ENCODE measurements around the gene CUL4A.

CUL4A gene

GRCh38 chr13:113207460-113207859 is 2.0 kb upstream of the CUL4A start:
- peak overlapping the region; percentile 65 for H3K4me3 ChIP-seq (ENCODE audit: low read depth, low read length)
- TF ChIP-seq CTCF (IDR thresholded peaks at IDR 0.05; ENCODE audit: control insufficient read depth, extremely low read depth, insufficient read depth) = no peak
- no peak for DNase-seq (ENCODE audit: low read depth)

- no peak for DNase-seq (ENCODE audit: low read depth)
- no peak for TF ChIP-seq CTCF (IDR thresholded peaks at IDR 0.05; ENCODE audit: control insufficient read depth, extremely low read depth, insufficient read depth)
- peak overlapping the region; percentile 65 for H3K4me3 ChIP-seq (ENCODE audit: low read depth, low read length)
Measured at GRCh38 chr13:113207890-113208420, 1.5 kb upstream of the CUL4A start.

DNA sequence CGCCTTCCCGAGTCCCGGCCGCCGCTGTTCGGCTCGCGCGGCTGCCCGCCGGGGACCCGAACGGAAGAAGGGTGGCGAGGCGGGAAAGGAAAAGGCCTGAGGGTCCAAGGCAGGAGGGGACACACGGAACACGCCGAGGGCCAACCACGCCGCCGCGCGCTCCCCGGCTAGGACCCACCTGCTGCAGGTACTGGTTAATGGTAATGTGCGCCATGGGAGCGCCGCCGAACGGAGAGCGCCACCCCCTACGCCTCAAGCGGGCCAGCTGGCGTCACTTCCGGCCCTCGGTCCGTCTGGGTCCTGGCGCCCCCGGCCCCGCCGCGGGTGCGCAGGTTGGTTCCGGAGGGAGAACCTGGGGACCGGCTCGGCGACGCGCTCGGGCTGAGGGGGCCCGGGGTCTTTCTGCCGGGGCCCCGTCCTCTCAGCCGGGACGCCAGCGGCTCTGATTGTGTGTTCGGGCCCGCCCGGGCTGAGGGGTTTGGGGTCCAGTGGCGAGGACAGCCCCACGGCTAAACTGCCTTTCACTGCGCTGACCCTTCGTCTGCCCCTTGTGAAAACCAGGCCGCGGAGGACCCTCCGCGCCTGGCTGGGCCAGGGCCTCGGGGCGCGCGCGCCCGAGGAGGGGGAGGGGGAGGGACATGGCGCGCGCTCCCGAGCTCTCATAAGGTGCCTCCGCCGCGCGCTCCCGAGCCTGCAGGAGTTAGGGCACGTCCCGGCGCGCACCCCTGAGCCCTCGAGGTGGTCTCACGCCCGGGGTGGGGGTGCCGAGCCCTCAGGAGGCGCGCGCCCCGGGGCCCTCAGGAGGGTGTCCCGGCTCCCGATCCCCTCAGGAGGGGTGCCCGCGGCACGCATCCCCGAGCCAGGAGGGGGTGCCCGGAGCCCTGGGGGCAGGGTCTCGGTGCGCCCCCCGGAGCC is 735 bp upstream of the CUL4A start, which contains the start of gene PCID2:
Gene PCID2 (minus strand): TSS at position 249 of the 915 bp plus-strand sequence. CDS start 35 bp downstream, at position 214.
- TF ChIP-seq CTCF (IDR thresholded peaks at IDR 0.05; ENCODE audit: control insufficient read depth, extremely low read depth, insufficient read depth) = no peak
- H3K4me3 ChIP-seq (ENCODE audit: low read depth, low read length) = peak within 1 kb of the TSS; percentile 65
- DNase-seq (ENCODE audit: low read depth) = peak; percentile 62

GRCh38 chr13:113209759-113210421 is 477 bp downstream of the CUL4A start:
- H3K4me3 ChIP-seq (ENCODE audit: low read depth, low read length) = peak overlapping the region; percentile 65

DNA sequence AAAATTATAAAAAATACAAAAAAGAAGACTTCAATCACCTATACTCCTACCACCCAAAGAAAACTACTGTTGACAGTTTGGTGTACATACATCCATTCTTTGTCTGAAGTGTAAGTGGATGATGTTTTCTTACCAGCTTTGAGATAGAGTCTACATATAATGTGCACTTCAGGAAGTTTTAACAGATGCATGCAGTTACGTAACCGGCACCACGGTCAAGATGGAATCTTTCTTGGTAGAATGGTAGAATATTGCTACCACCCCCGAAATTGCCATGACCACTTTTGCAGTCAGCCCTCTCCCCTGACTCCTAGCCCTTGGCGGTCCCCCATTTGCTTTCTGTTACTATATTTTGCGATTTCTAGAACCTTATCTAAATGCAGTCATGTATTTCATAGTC is 1.4 kb downstream of the CUL4A start:
- TF ChIP-seq CTCF (IDR thresholded peaks at IDR 0.05; ENCODE audit: control insufficient read depth, extremely low read depth, insufficient read depth) = no peak

More at GRCh38 chr13:113209759-113210421, 477 bp downstream of the CUL4A start:
- TF ChIP-seq CTCF (IDR thresholded peaks at IDR 0.05; ENCODE audit: control insufficient read depth, extremely low read depth, insufficient read depth) = no peak
- peak; percentile 46 for DNase-seq (ENCODE audit: low read depth)

DNA sequence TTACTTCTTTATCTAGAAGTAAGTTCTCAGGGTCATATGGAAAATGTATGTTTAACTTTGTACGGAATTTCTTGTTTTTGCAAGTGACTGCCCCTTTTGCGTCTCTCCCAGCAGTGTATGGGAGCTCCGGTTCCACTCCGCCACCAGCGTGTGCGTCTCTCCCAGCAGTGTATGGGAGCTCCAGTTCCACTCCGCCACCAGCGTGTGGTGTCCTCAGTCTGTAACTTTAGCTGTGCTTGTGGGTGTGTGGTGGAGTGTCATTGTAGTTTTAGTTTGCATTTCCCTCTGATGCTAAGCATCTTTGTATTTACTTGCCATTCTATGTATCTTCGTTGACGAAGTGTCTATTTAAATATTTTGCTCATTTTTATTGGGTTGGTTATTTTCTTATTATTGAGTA is 2.4 kb downstream of the CUL4A start:
- H3K4me3 ChIP-seq (ENCODE audit: low read depth, low read length) = no peak overlapping the region
- DNase-seq (ENCODE audit: low read depth) = no peak
- no peak for TF ChIP-seq CTCF (IDR thresholded peaks at IDR 0.05; ENCODE audit: control insufficient read depth, extremely low read depth, insufficient read depth)

More for the DNA sequence above, 1.4 kb downstream of the CUL4A start:
- H3K4me3 ChIP-seq (ENCODE audit: low read depth, low read length) = peak overlapping the region; percentile 65
- DNase-seq (ENCODE audit: low read depth) = no peak
